Liver (tissue), 9 donors: ENCODE measurements around the gene CIB4. TPM values are rescaled to one million over a fixed set of nuclear protein-coding genes. Genes with fewer than 3 reads are reported as not detected.

ENCODE experiments used
- DNase-seq: peaks from one replicate; pipeline ENCODE4 v3.0.0-alpha.2; 2017; ENCODE audit warnings: low spot score
- H3K27ac ChIP-seq, 2 donors: one replicate each; pipeline ENCODE4 v1.7.0; 2013; ENCODE audit warnings: inconsistent platforms in 2 of 2, low read length in 2 of 2, control low read depth in 1 of 2, low read depth in 1 of 2, mild to moderate bottlenecking in 1 of 2
- H3K27me3 ChIP-seq, 4 donors: one replicate each; pipeline versions ENCODE4 v1.6.1 to v1.7.0; 2013; ENCODE audit warnings: low read length in 3 of 4, inconsistent platforms in 1 of 4, mild to moderate bottlenecking in 1 of 4, moderate library complexity in 1 of 4; ENCODE audit not compliant: control insufficient read depth in 4 of 4, insufficient read depth in 4 of 4
- H3K36me3 ChIP-seq, 4 donors: one replicate each; pipeline versions ENCODE4 v1.6.1 to v1.7.0; 2013; ENCODE audit warnings: low read length in 3 of 4, mild to moderate bottlenecking in 3 of 4, low read depth in 1 of 4, moderate library complexity in 1 of 4; ENCODE audit not compliant: control insufficient read depth in 4 of 4, insufficient read depth in 3 of 4
- H3K4me1 ChIP-seq, 4 donors: one replicate each; pipeline versions ENCODE4 v1.6.1 to v1.7.0; 2013; ENCODE audit warnings: low read length in 3 of 4, mild to moderate bottlenecking in 3 of 4, moderate library complexity in 1 of 4; ENCODE audit not compliant: control insufficient read depth in 4 of 4, insufficient read depth in 4 of 4
- H3K4me3 ChIP-seq, 3 donors: one replicate each; pipeline versions ENCODE4 v1.6.1 to v1.7.0; 2013; ENCODE audit warnings: low read length in 3 of 3, control low read depth in 1 of 3, low read depth in 1 of 3, mild to moderate bottlenecking in 1 of 3
- H3K9ac ChIP-seq, 2 donors: one replicate each; pipeline ENCODE4 v1.7.0; 2013; ENCODE audit warnings: low read length in 2 of 2, mild to moderate bottlenecking in 2 of 2, moderate library complexity in 2 of 2, control low read depth in 1 of 2, low read depth in 1 of 2
- H3K9me3 ChIP-seq, 4 donors: one replicate each; pipeline versions ENCODE4 v1.6.1 to v1.7.0; 2013; ENCODE audit warnings: low read length in 3 of 4; ENCODE audit not compliant: control insufficient read depth in 4 of 4
- EGR1 ChIP-seq, 2 donors: IDR thresholded peaks; 2 replicates each; pipeline ENCODE4 v1.6.1; 2016 to 2018; ENCODE audit warnings: antibody characterized with exemption in 2 of 2, low read depth in 2 of 2
- FOXA1 ChIP-seq: IDR thresholded peaks from 2 replicates; pipeline ENCODE4 v1.6.1; 2016; ENCODE audit warnings: antibody characterized with exemption
- FOXA2 ChIP-seq: IDR thresholded peaks from 2 replicates; pipeline ENCODE4 v1.6.1; 2016; ENCODE audit warnings: antibody characterized with exemption
- GABPA ChIP-seq, 2 donors: IDR thresholded peaks in 1 of 2; conservative IDR thresholded peaks in 1 of 2; 2 replicates each; pipeline ENCODE4 v1.6.1; 2016; ENCODE audit warnings: antibody characterized with exemption in 2 of 2, mild to moderate bottlenecking in 1 of 2, moderate library complexity in 1 of 2
- HNF4A ChIP-seq, 2 donors: conservative IDR thresholded peaks; 2 replicates each; pipeline ENCODE4 v1.6.1; 2016; ENCODE audit warnings: antibody characterized with exemption in 2 of 2, mild to moderate bottlenecking in 2 of 2
- HNF4G ChIP-seq: IDR thresholded peaks from 2 replicates; pipeline ENCODE4 v1.6.1; 2016; ENCODE audit warnings: antibody characterized with exemption
- JUND ChIP-seq, 2 donors: IDR thresholded peaks; 2 replicates each; pipeline ENCODE4 v1.6.1; 2016; ENCODE audit warnings: antibody characterized with exemption in 2 of 2
- NR2F2 ChIP-seq: IDR thresholded peaks from 2 replicates; pipeline ENCODE4 v1.6.1; 2016; ENCODE audit warnings: antibody characterized with exemption
- RAD21 ChIP-seq, 2 donors: IDR thresholded peaks; 2 replicates each; pipeline ENCODE4 v1.6.1; 2016; ENCODE audit warnings: antibody characterized with exemption in 2 of 2, mild to moderate bottlenecking in 2 of 2
- RXRA ChIP-seq, 2 donors: IDR thresholded peaks; 2 replicates each; pipeline ENCODE4 v1.6.1; 2017 to 2018; ENCODE audit warnings: antibody characterized with exemption in 2 of 2, mild to moderate bottlenecking in 1 of 2
- SP1 ChIP-seq: IDR thresholded peaks from 2 replicates; pipeline ENCODE4 v1.6.1; 2018; ENCODE audit warnings: antibody characterized with exemption, mild to moderate bottlenecking
- TAF1 ChIP-seq: conservative IDR thresholded peaks from 2 replicates; pipeline ENCODE4 v1.6.1; 2016; ENCODE audit warnings: antibody characterized with exemption, mild to moderate bottlenecking
- YY1 ChIP-seq: IDR thresholded peaks from 2 replicates; pipeline ENCODE4 v1.6.1; 2016; ENCODE audit warnings: antibody characterized with exemption, mild to moderate bottlenecking
- WGBS: extraction: QIAGEN DNeasy Blood & Tissue Kit; methylation state at CpG from one replicate; pipeline ENCODE4 v1.1.7; 2013; 5-methylcytosine and 5-hydroxymethylcytosine counted together
- polyA plus RNA-seq, 2 donors: library from polyadenylated mRNA; stranded (reverse) in 1 of 2; unstranded in 1 of 2; fragments of 200-250 nt in 1 of 2; fragments of >200 nt in 1 of 2; fragmentation: Nextera tagmentation in 1 of 2; extraction: Ambion mirVana in 1 of 2; gene quantifications; one replicate each; pipeline versions ENCODE4 v1.2.1 to v1.2.3, GENCODE V29; 2013 to 2015
- total RNA-seq, 2 donors: library from RNA; depleted of rRNA; stranded (reverse); fragments of >200 nt; gene quantifications; one replicate each; pipeline ENCODE4 v1.2.3, GENCODE V29; 2014
- TF ChIP-seq, protein P1 (sequence below): IDR thresholded peaks from 2 replicates; pipeline ENCODE4 v1.6.1; 2016; ENCODE audit warnings: antibody characterized with exemption, mild to moderate bottlenecking
- TF ChIP-seq, protein P2 (sequence below): IDR thresholded peaks from 2 replicates; pipeline ENCODE4 v1.6.1; 2016; ENCODE audit warnings: antibody characterized with exemption
- TF ChIP-seq, protein P3 (sequence below): fragments of 150-350 bp; IDR thresholded peaks from 2 replicates; pipeline ENCODE4 v1.5.1; 2017; ENCODE audit warnings: improper control_type of control experiment, low read depth, low read length; ENCODE audit not compliant: missing input control
- TF ChIP-seq, protein P4 (sequence below): IDR thresholded peaks from 2 replicates; pipeline ENCODE4 v1.6.1; 2016; ENCODE audit warnings: antibody characterized with exemption
- TF ChIP-seq, protein P5 (sequence below): IDR thresholded peaks from 2 replicates; pipeline ENCODE4 v1.6.1; 2016; ENCODE audit warnings: antibody characterized with exemption
- donor health status: healthy.
- donor health status: healthy.
- donor health status: healthy.
- donor health status: healthy.
- donor health status: healthy.

CIB4 gene
- total and polyA plus RNA-seq, 4 donors = not detected

DNA sequence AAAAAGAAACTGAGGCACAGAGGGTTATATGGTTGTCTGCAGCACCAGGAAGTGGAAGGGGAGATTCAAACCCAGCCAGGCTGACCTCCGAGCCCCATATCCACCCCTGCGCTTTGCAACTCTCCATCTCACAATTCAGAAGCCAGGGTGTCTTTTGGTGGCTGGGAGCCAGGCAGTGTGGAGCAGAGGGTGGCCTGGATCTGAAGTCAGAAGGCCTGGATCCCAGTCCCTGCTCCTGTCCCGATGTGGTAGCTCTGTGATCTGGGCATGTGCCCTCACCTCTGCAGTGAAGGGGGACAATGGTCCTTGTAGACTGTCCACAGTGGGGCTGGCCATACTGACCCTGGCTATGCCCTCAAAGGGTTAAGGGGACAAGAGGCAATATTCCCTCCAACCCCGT, 57.0 kb downstream of the CIB4 start:
- WGBS = 69% methylated on average over 4 of the region's 4 CpGs
- Histone ChIP-seq H3K4me3 (no peak overlapping the region), H3K27me3 (peaks cover 0 to 4% (median 0%) of the 10 kb centered on the region in 4 donors), H3K36me3 (no peaks in the 10 kb centered on the region), H3K4me1 (no peaks in the 10 kb centered on the region), H3K9me3 (no peaks in the 10 kb centered on the region), H3K9ac (no peak overlapping the region), H3K27ac (no peak overlapping the region)
- TF ChIP-seq YY1 (no peak), RAD21 (IDR thresholded peaks at IDR 0.05) (no peak), FOXA1 (no peak), TAF1 (no peak), JUND (IDR thresholded peaks at IDR 0.05) (no peak), GABPA (IDR thresholded peaks at IDR 0.05 in 1 of 2, conservative IDR thresholded peaks at IDR 0.05 in 1 of 2) (no peak), RXRA (IDR thresholded peaks at IDR 0.05) (no peak), EGR1 (IDR thresholded peaks at IDR 0.05; ENCODE audit: low read depth in 2 of 2) (no peak), SP1 (no peak), HNF4G (no peak), NR2F2 (no peak), FOXA2 (no peak), HNF4A (conservative IDR thresholded peaks at IDR 0.05) (no peak)
- TF ChIP-seq, protein P1, sequence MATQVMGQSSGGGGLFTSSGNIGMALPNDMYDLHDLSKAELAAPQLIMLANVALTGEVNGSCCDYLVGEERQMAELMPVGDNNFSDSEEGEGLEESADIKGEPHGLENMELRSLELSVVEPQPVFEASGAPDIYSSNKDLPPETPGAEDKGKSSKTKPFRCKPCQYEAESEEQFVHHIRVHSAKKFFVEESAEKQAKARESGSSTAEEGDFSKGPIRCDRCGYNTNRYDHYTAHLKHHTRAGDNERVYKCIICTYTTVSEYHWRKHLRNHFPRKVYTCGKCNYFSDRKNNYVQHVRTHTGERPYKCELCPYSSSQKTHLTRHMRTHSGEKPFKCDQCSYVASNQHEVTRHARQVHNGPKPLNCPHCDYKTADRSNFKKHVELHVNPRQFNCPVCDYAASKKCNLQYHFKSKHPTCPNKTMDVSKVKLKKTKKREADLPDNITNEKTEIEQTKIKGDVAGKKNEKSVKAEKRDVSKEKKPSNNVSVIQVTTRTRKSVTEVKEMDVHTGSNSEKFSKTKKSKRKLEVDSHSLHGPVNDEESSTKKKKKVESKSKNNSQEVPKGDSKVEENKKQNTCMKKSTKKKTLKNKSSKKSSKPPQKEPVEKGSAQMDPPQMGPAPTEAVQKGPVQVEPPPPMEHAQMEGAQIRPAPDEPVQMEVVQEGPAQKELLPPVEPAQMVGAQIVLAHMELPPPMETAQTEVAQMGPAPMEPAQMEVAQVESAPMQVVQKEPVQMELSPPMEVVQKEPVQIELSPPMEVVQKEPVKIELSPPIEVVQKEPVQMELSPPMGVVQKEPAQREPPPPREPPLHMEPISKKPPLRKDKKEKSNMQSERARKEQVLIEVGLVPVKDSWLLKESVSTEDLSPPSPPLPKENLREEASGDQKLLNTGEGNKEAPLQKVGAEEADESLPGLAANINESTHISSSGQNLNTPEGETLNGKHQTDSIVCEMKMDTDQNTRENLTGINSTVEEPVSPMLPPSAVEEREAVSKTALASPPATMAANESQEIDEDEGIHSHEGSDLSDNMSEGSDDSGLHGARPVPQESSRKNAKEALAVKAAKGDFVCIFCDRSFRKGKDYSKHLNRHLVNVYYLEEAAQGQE = no peak
- TF ChIP-seq, protein P2, sequence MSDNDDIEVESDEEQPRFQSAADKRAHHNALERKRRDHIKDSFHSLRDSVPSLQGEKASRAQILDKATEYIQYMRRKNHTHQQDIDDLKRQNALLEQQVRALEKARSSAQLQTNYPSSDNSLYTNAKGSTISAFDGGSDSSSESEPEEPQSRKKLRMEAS = no peak
- TF ChIP-seq, protein P3, sequence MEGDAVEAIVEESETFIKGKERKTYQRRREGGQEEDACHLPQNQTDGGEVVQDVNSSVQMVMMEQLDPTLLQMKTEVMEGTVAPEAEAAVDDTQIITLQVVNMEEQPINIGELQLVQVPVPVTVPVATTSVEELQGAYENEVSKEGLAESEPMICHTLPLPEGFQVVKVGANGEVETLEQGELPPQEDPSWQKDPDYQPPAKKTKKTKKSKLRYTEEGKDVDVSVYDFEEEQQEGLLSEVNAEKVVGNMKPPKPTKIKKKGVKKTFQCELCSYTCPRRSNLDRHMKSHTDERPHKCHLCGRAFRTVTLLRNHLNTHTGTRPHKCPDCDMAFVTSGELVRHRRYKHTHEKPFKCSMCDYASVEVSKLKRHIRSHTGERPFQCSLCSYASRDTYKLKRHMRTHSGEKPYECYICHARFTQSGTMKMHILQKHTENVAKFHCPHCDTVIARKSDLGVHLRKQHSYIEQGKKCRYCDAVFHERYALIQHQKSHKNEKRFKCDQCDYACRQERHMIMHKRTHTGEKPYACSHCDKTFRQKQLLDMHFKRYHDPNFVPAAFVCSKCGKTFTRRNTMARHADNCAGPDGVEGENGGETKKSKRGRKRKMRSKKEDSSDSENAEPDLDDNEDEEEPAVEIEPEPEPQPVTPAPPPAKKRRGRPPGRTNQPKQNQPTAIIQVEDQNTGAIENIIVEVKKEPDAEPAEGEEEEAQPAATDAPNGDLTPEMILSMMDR = no peak
- TF ChIP-seq, protein P4, sequence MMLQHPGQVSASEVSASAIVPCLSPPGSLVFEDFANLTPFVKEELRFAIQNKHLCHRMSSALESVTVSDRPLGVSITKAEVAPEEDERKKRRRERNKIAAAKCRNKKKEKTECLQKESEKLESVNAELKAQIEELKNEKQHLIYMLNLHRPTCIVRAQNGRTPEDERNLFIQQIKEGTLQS = no peak
- TF ChIP-seq, protein P5, sequence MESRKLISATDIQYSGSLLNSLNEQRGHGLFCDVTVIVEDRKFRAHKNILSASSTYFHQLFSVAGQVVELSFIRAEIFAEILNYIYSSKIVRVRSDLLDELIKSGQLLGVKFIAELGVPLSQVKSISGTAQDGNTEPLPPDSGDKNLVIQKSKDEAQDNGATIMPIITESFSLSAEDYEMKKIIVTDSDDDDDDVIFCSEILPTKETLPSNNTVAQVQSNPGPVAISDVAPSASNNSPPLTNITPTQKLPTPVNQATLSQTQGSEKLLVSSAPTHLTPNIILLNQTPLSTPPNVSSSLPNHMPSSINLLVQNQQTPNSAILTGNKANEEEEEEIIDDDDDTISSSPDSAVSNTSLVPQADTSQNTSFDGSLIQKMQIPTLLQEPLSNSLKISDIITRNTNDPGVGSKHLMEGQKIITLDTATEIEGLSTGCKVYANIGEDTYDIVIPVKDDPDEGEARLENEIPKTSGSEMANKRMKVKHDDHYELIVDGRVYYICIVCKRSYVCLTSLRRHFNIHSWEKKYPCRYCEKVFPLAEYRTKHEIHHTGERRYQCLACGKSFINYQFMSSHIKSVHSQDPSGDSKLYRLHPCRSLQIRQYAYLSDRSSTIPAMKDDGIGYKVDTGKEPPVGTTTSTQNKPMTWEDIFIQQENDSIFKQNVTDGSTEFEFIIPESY = no peak
- DNase-seq = no peak
